Activated T-helper 17 cell treated with anti-CD3 and anti-CD28 coated beads, Interleukin-2, amount 50 U/mL, for 72 hours (primary cell): ENCODE results near the gene MGAT5. TPM values are rescaled to one million over a fixed set of nuclear protein-coding genes. Genes with fewer than 3 reads are reported as not detected.

Experiments used
- ATAC-seq: fragments of 150-1000 bp; cut with Tn5 transposase; replicated peaks from 2 replicates; pipeline ENCODE4 v1.10.0; 2021; ENCODE audit warnings: mild to moderate bottlenecking, moderate library complexity
- H3K27ac Mint-ChIP-seq: one replicate; pipeline ENCODE4 v1.8.0; 2022; ENCODE audit warnings: mixed read lengths
- H3K27me3 Mint-ChIP-seq: one replicate; pipeline ENCODE4 v1.8.0; 2022; ENCODE audit warnings: mixed read lengths
- H3K36me3 Mint-ChIP-seq: one replicate; pipeline ENCODE4 v1.8.0; 2022; ENCODE audit warnings: low read depth, mild to moderate bottlenecking, mixed read lengths
- H3K4me1 Mint-ChIP-seq: one replicate; pipeline ENCODE4 v1.8.0; 2022; ENCODE audit warnings: mixed read lengths
- H3K4me3 Mint-ChIP-seq: one replicate; pipeline ENCODE4 v1.8.0; 2022; ENCODE audit warnings: mild to moderate bottlenecking, mixed read lengths
- H3K9me3 Mint-ChIP-seq: one replicate; pipeline ENCODE4 v1.8.0; 2022; ENCODE audit warnings: mixed read lengths
- total RNA-seq, 2 donors: library from RNA; stranded (reverse); gene quantifications; one replicate each; pipeline ENCODE4 v1.2.3, GENCODE V29; 2022

MGAT5 gene
- total RNA-seq, 2 donors from 2014 or later: 53.0 to 53.1 TPM

DNA sequence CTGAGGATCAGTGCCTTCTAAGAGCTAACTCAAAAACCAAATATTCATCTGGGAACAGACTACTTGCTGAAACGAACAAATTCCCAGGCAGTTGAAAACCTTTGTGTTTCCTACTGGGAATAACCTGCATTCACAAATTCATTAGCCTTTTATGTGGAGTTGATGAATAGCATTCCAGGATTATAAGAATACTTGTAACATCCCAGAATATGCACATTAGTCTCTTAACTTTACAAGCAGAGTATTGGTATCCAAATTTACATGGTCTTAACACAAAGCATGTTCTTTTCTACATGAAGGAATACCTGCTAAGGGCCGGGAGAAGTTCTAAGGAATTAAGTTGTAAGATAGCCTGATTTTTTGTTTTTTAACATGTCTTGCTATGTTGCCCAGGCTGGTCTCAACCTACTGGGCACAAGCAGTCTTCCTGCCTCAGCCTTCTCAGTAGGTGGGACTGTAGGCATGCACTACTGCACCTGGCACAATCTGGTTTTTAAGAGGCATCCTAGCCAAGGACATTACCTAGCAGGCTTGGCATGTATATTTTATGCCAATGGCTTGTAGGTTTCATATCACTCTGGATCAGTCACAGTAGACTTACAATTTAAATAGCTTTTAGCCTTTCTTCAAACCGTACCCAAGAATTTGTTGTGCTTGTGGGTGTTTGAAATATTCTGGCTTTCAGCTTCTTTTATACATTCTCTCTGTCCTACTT lies 50.7 kb downstream of the MGAT5 start:
- Mint-ChIP-seq H3K4me3 (peak overlapping the region; percentile 49), H3K36me3 (peaks cover 32% of the 10 kb centered on the region), H3K27ac (peak overlapping the region; percentile 64), H3K27me3 (no peaks in the 10 kb centered on the region), H3K4me1 (peaks cover 76% of the 10 kb centered on the region), H3K9me3 (no peaks in the 10 kb centered on the region)
- ATAC-seq: no peak

DNA sequence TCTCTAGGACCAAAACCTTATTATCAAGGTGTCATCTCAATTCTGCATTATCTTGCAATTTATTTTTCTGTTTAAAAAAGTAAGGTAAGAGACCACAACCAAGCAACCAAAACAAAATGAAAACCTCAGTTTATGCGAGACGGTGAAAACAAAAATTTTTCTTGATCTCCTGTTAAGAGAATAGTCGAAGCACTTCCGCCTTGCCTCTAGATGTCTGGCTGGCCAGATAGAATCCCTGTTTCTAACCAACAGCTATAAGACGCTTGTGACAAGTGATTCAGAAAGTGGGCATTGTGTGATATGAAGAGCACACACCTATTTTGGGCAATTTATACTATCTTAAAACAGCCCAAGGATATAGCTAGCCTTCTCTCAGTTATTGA lies 51.2 kb downstream of the MGAT5 start:
- Mint-ChIP-seq H3K4me1 (peaks cover 79% of the 10 kb centered on the region), H3K27ac (peak overlapping the region; percentile 64), H3K4me3 (peak overlapping the region; percentile 49), H3K9me3 (no peaks in the 10 kb centered on the region), H3K27me3 (no peaks in the 10 kb centered on the region), H3K36me3 (peaks cover 32% of the 10 kb centered on the region)
- no peak for ATAC-seq

DNA sequence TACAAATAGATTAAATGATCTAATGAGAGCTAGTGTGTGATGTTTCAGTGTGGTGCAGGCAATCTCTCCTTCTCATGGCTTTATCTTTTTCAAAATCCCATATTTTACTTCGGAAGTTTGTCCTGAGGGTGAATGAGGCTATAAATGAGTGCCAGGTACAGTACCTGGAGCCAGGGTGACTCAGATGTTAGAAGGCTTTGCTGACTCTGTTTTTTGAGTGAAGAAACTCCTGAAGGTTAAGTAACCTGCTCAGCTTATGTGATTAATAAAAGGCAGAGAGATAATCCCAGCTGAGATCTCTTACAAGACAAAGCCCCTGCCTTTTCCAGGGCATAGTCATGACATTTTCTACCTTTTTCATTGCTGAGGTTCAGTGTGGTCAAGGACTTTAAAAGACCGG lies 52.6 kb downstream of the MGAT5 start:
- no peak for ATAC-seq
- H3K27ac Mint-ChIP-seq: no peak overlapping the region
- peaks cover 30% of the 10 kb centered on the region for H3K36me3 Mint-ChIP-seq
- peaks cover 75% of the 10 kb centered on the region for H3K4me1 Mint-ChIP-seq
- H3K9me3 Mint-ChIP-seq: no peaks in the 10 kb centered on the region
- no peaks in the 10 kb centered on the region for H3K27me3 Mint-ChIP-seq
- peak overlapping the region; percentile 5 for H3K4me3 Mint-ChIP-seq

DNA sequence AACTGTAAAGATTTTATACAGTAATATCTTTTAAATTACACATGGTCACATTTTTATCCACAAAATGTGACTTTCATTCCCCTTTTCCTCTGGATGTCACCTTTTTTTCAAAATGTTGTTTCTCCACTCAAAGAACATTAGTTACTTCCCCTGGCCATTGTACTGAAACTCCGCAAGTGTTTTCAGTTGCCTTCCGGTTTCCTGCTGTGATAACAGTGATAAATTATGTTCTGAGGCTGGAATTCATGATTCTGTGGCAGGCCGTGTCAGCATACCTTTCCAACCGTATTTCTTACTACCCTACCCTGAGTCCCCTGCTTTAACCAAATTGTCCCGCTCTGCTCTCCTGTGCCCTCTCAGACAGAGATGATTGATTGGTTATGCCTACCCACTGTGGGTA lies 53.5 kb downstream of the MGAT5 start:
- no peaks in the 10 kb centered on the region for H3K9me3 Mint-ChIP-seq
- peaks cover 77% of the 10 kb centered on the region for H3K4me1 Mint-ChIP-seq
- H3K27me3 Mint-ChIP-seq: no peaks in the 10 kb centered on the region
- peaks cover 29% of the 10 kb centered on the region for H3K36me3 Mint-ChIP-seq
- ATAC-seq: no peak
- no peak overlapping the region for H3K27ac Mint-ChIP-seq
- H3K4me3 Mint-ChIP-seq: peak overlapping the region; percentile 63

DNA sequence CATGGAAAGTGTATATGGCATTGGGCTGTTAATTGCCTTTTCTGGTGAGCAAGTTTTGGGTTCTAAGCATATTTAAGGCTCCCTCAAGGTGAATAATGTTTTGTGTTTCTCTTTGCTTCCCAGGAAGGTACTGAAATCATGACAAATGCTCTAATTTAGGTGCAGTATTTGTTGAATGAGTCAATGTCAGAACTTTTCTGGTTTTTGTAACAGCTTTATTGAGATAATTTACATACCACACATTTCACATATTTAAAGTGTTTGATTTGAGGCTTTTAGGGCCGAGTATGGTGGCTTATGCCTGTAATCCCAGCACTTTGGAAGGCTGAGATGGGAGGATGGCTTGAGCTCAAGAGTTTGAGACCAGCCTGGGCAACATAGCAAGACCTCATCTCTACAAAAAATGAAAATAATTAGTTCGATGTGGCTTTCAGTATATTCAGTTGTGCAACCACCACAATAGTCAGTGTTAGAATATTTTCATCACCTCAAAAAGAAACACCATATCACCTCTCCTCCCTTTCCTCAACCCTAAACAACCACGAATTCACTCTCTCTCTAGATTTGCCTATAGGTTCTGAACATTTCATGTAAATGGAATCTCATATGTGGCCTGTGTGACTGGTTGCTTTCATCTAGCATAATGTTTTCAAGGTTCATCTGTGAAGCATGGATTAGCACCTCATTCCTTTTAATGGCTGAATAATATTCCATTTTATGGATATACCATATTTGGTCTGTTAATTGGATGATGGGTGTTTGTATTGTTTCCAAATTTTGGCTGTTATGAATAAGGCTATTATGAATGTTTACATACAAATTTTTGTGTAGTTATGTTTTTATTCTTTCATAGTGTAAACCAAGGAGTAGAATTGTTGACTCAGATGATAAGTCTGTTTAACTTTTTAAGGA lies 54.9 kb downstream of the MGAT5 start:
- Mint-ChIP-seq H3K27ac (peak overlapping the region; percentile 34), H3K9me3 (no peaks in the 10 kb centered on the region), H3K4me1 (peaks cover 77% of the 10 kb centered on the region), H3K27me3 (no peaks in the 10 kb centered on the region), H3K36me3 (peaks cover 38% of the 10 kb centered on the region), H3K4me3 (peak overlapping the region; percentile 63)
- peak; percentile 79 for ATAC-seq

DNA sequence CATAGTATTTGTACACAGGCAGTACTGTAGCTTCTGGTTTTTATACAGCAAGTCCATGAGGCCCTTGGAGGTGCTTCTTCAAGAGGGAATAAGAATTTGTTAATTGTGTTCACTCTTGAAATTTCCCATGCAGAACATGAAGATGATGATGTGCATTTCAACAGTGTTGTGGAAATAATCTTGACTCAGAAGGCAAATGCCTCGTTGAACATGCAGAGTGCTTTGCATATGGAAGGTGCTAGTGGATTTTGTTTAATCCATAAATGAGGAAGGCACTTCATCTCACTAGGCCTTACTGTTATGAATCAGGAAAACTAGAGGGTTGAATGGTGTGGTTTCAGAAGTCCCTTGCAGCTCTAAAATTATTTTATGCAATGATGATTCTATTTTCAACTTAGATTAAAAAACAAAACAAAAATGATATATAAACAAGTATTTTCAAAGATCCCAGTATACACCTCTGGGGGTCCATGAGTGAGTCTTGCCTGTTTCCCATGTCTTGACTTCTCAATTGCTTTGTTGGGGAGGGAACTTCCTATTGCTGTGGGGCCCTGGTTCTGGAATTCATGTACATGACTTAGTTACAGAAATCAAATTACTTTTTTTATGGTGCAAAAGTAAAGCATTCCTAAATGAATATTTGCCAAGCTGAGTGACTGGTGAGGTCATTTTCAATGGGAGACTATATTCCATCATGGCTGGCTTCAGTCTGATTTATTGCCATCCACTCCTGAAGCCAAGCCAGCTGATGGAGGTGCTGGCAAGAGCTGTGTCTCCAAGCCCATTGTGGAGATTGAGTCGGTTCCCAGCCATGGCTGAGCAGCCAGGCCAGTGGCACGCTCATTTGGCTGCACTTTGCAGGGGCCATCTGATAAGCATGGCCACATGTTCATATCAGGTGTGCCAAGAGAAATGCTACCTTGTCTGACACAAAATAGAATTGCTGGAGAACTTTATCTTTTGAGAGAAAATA lies 56.5 kb downstream of the MGAT5 start:
- no peaks in the 10 kb centered on the region for H3K27me3 Mint-ChIP-seq
- peak overlapping the region; percentile 51 for H3K27ac Mint-ChIP-seq
- peaks cover 69% of the 10 kb centered on the region for H3K4me1 Mint-ChIP-seq
- H3K36me3 Mint-ChIP-seq: peaks cover 31% of the 10 kb centered on the region
- peak overlapping the region; percentile 77 for H3K4me3 Mint-ChIP-seq
- ATAC-seq: no peak
- no peaks in the 10 kb centered on the region for H3K9me3 Mint-ChIP-seq

DNA sequence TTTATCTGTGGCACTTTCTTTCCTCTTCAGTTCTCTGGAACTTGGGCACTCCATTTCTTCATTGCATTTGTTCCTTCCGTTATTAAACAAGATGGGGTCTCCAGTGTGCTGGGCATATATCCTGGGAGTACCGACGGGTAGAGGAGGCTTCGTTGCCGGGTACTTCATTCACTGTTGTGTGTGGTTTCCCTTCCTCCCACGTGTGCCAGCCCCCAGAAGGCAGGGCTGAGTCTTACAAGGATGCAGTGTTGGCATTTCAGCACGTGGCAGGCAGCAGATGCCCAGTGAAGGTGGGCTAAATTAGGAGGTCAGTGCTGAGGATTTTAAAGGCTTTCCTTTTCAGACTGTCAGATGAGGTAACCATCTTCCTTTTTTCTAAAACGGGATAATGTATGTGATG lies 58.6 kb downstream of the MGAT5 start:
- H3K27me3 Mint-ChIP-seq: no peaks in the 10 kb centered on the region
- ATAC-seq: no peak

DNA sequence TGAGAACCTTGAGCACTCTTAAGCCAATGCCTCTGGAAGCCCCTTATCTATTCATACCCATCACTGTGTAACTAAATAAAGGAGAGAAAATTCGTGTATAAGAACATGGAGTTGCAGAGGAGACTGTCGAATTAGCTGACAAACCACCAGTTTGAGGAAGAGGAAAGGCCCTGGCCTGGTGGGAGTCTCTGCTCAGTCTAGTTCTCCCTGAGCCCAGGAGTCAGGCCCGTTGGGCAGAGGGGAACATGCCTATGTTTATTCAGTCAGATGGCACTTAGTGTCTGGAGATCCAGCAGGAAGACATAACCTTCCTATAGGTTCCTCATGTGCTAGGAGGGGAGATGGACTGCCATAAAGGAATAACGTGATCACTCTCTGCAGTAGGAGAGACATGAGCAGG lies 60.3 kb downstream of the MGAT5 start:
- Mint-ChIP-seq H3K4me3 (no peak overlapping the region), H3K4me1 (peaks cover 63% of the 10 kb centered on the region), H3K27ac (peak overlapping the region; percentile 59), H3K9me3 (no peaks in the 10 kb centered on the region), H3K36me3 (peaks cover 46% of the 10 kb centered on the region), H3K27me3 (no peaks in the 10 kb centered on the region)
- no peak for ATAC-seq

More for the DNA sequence above, 58.6 kb downstream of the MGAT5 start:
- H3K9me3 Mint-ChIP-seq: no peaks in the 10 kb centered on the region
- H3K27ac Mint-ChIP-seq: peak overlapping the region; percentile 89
- H3K36me3 Mint-ChIP-seq: peaks cover 35% of the 10 kb centered on the region
- peaks cover 68% of the 10 kb centered on the region for H3K4me1 Mint-ChIP-seq
- H3K4me3 Mint-ChIP-seq: peak overlapping the region; percentile 77

DNA sequence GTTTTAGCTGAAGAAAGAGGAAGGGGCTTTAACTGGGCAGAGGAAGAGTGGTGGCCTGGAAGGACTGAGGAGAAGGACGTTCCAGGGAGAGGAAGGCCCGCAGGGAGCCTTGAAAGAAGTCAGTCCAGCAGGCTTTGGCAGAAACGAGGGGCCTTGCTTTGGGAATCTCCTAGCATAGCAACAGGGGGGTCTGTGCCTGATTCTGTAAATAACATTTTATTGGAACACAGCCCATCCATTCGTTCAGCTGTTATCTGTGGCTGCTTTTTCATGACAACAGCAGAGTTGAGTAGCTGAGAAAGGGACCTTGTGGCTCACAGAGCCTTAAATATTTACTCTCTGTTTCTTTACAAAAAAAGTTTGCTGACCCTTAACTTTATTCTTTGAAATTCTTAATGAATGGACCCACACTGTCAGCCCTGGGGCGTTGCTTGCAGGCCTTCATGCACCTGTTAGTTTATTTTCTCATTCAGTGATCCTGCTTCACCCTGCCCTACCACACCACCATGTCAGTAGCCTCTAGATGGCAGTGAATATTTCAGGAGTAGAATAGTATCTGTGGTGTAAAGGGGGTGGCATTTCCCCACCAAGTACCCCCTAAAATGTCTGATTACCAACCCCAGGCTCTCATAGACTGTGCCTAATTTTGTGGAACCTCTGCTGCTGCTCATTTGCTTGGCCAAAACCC lies 61.0 kb downstream of the MGAT5 start:
- H3K27ac Mint-ChIP-seq: peak overlapping the region; percentile 59
- H3K27me3 Mint-ChIP-seq: no peaks in the 10 kb centered on the region
- peaks cover 47% of the 10 kb centered on the region for H3K36me3 Mint-ChIP-seq
- H3K4me1 Mint-ChIP-seq: peaks cover 64% of the 10 kb centered on the region
- H3K4me3 Mint-ChIP-seq: no peak overlapping the region
- no peaks in the 10 kb centered on the region for H3K9me3 Mint-ChIP-seq
- ATAC-seq: no peak

DNA sequence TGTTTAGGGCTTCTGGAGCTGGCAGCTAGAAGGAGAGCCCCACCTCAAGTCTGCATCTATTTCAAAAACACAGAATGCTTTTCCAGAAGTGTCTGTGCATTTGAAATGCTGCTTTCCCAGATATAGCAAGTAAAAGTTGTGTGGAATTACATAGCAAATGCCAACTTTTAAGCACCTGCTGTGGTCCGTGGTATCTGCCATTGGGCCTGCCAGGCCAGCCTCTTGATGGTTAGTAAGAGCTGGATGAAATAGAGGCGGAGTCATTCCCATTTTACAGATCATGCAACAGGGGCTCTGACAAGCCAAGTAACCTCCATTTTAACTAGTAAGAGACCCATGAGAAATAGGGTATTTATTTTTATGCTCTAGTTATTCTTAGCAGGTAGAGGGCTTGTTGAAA lies 61.6 kb downstream of the MGAT5 start:
- H3K4me1 Mint-ChIP-seq: peaks cover 64% of the 10 kb centered on the region
- H3K9me3 Mint-ChIP-seq: no peaks in the 10 kb centered on the region
- H3K4me3 Mint-ChIP-seq: no peak overlapping the region
- ATAC-seq: no peak
- H3K36me3 Mint-ChIP-seq: peaks cover 42% of the 10 kb centered on the region
- H3K27ac Mint-ChIP-seq: no peak overlapping the region
- no peaks in the 10 kb centered on the region for H3K27me3 Mint-ChIP-seq

DNA sequence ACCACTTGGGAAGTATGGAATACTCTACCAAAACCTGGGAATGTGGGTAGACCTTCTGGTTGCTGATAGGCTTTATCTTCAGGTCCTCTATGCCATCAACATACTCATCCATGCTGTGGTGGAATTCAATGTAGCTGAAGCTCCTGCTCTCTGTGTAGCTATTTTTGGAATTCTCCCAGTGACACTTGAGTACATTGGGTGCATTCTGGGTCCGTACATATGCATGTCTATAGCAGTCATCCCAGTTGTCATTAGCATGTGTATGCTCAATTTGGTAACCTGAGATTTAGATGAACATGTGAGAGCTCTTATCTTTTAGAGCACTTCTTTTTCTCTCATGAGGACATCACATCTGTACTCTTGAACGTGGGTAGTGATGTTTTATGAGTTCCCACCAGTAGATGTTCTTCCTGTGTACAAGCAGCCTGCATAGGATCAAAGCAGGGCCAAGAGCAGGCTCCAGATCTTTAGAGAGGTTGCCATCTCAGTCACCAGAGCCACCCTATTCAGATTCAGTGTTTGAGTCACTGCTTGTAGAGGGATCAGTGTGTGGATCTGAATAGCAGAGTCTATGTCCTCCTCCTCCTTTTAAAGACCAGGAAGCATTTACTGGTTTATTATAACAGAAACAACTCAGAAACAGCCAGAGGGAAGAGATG lies 65.9 kb downstream of the MGAT5 start:
- peaks cover 66% of the 10 kb centered on the region for H3K36me3 Mint-ChIP-seq
- no peaks in the 10 kb centered on the region for H3K27me3 Mint-ChIP-seq
- peaks cover 72% of the 10 kb centered on the region for H3K4me1 Mint-ChIP-seq
- H3K4me3 Mint-ChIP-seq: peak overlapping the region; percentile 1
- peak; percentile 88 for ATAC-seq
- H3K9me3 Mint-ChIP-seq: no peaks in the 10 kb centered on the region
- H3K27ac Mint-ChIP-seq: peak overlapping the region; percentile 20

DNA sequence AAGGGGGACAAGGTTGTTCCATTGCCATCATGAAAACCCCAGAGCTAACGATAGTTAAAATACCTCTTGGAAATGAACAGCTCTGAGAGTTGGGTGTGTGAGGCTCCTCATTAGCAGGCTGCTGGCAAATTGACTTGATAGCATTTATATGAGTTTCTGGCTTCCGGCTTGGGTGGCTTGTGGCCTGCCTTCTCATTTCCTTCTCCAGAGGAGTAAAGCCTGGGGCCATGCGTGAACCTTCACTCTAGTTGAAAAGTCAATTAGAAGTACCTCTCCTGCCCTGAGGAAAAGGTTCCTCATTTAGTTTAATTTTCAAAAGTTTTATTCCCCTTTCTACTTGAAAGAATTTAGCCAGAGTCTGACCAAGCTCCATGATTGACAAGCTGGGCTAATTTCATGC lies 67.1 kb downstream of the MGAT5 start:
- Mint-ChIP-seq H3K36me3 (peaks cover 70% of the 10 kb centered on the region), H3K27me3 (no peaks in the 10 kb centered on the region), H3K4me3 (peak overlapping the region; percentile 47), H3K27ac (peak overlapping the region; percentile 58), H3K9me3 (no peaks in the 10 kb centered on the region), H3K4me1 (peaks cover 83% of the 10 kb centered on the region)
- peak; percentile 78 for ATAC-seq

DNA sequence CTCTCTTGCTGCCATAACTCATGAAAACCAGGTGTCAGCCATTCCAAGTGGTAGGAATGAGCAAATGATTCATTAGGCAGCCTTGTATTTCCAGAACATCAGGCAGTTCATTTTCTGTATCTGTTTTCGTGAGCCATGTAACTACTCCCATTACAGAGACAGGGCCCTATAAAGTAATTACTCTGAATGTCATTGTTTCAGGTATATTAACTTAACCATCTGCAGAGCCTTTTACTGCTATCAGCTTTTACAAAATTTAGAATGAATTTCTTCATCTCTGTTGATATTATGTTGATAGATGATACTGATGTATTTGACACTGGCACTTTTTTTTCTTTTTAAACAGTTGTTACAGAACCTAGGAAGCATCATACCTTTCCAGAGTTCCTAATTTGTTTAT lies 69.9 kb downstream of the MGAT5 start:
- ATAC-seq: no peak
- H3K27me3 Mint-ChIP-seq: no peaks in the 10 kb centered on the region
- peak overlapping the region; percentile 47 for H3K4me3 Mint-ChIP-seq
- H3K9me3 Mint-ChIP-seq: peaks cover 4% of the 10 kb centered on the region
- H3K36me3 Mint-ChIP-seq: peaks cover 74% of the 10 kb centered on the region
- H3K4me1 Mint-ChIP-seq: peaks cover 80% of the 10 kb centered on the region
- peak overlapping the region; percentile 17 for H3K27ac Mint-ChIP-seq
